ENCODE data around the gene SNX32.

DNA sequence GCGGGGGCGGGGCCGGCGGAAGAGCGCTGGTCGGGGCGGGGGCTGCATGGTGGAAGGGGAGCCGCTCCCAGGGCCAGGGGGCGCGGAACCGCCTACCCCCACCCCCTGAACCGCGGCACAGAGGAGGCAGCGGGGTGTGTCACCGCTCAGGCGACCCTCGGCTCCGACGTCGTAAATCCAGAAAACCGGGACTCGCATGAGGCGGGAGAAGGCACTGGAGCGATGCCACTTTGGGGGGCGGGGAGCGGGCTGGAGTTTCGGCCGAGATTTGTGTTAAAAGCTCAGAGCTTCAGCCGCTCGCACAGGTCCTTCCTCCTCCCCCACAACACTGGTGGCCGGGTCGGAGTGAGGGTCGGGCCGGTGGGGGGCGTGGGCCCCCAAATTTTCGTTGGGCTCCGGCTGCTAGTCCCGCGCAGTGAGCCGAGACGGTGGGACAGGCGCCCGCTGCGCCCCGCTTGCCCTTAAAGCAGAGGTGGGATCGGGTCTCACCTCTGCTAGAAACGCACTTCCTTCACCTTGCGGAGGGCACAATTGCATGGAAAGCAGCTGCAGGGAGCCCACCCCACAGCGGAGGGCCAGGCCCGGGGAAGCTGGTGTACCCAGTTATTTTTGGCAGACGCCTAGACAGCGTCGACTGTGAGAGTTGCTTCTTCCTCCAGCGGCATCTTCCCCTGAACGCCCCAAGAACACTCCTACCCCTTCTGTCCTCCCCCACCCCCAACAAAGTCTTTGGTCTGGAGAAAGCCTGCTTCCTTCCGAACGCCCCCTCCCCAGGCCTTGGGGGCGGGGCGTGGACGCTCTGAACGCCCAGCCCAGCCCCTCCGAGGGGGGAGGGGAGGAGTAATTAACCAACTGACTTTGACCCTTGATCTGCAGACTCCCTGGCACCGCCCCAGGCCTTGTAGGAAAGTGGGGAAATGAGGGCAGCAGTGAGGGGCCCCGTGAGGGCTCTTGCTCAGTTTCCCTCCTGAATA lies 45.8 kb upstream of the SNX32 start:
- TF ChIP-seq EZH2 (IDR thresholded peaks at IDR 0.05; ENCODE audit: borderline replicate concordance, low read length) = no peak
- TF ChIP-seq CTCF (conservative IDR thresholded peaks at IDR 0.05 in 1 of 2, IDR thresholded peaks at IDR 0.05 in 1 of 2; ENCODE audit: extremely low read depth in 1 of 2, insufficient read depth in 1 of 2, low read depth in 1 of 2, low read length in 2 of 2) = no peak
